Activated gamma-delta T cell treated with Interleukin-2 at 50 U/mL for 16 hours (primary cell): ENCODE data around the gene AKAP8.

Experiments
- DNase-seq: peaks from one replicate; pipeline ENCODE4 v3.0.0-alpha.2; 2020

AKAP8 gene

DNA sequence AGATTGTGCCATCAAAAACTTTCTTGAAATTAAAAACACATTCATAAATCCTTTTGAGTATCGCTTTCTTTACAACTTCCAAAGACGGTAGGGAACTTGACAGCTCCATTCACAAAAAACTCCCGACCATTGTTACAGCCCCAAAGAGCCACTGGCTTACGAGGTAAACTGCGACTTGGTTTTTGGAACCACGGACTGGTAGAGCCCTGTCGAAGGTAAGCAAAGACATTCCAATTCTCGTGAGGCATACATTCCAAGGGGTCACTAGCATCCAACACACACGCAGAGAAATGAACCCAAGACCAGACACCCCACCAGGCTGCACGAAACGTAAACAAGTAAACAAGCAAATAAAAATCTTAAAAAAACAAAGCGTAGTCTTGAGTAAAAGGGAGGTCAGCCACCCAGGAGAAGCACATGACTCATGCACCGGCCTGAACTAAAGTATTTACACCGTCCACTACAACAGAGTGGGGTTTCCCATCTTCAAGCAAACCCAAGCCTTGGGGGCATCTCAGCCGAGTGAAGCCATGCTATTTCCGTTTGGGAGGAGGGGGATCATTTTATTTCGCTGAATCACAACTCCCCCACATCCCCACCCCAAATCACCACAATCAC, 48.7 kb downstream of the AKAP8 start:
- no peak for DNase-seq

DNA sequence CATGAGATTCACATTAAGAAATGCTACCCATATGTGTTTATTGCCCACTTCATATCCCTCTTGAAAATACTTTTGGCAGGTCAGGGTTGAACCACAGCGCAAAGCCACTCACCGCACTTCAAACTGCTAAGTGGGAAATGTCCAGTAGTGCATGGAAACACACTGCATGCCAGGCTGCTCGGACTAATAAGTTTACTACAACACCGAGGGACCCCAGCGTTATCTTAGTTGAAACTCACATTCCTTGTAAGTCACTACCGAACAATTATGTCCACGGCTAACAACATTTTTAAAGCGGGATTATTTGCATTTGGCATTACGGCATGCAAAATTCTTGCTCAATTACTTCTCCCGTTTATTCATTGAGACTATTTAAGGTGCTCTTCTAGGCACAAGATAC, 51.3 kb downstream of the AKAP8 start:
- no peak for DNase-seq

DNA sequence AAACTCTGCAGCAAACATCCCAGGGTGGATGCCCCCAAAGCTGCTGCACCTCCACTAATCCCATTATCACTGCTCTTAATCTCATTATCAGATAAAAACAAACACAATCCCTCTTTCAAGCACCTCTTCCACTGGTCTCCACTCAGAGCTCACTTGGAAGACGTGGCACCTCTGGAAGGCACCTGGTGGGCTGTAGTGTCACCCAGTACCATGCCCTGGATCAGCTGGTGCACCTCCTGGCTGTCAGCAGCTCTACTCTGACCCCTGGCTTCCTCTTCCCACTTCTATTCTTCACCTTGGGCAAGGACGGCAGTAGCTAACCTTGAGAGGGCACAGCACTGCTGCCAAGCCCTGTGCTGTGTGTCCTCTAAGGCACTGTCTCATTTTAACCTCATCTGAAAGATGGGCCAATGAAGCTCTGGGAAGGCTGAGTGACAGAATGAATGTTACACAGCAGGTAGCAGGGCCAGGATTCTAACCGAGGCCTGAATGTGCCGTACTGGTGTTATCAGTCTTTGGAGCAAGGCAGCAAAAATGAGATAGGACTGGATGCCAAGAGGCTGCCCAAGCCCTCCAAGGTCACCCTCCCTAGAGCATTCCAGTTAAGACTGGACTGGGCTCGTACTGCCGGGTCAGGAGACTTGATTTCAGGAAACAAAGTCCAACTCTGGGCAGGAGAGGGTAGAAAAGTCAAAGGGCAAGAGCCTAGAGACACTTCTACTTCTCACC, 54.6 kb downstream of the AKAP8 start:
- DNase-seq: no peak

DNA sequence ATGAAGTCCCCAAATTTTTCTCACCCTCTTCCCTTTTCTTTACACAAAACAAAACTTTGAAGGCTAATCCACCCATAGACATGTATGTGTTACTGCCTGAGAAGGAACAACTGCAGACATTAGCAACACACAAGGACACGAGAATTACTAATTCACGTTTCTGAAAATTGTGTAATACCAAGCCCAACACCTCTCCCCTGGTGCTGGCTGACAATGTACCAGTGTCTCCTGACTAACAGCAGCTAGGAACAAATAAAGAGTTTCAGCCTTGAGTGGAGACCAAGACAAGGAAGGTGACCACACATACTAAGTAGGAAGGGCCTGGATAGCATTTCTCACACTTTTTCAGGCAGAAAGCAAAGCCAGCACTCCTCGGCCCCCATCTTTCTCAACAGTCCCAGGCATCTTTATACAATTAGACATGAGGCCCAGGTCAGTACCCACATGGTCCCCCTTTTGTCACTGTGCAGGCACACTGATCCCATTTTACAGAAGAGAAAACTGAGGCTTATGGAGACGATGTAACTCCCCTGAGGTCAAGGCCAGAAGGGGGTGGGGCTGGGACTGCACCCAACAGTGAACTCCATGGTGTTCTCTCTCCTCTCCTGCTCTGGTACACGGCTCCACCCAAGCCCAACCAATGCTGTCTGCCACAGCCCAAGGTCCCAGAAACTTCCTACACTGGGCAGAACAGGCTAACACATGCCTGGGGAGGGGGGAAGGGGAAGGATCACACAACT, 55.9 kb downstream of the AKAP8 start:
- DNase-seq: no peak

DNA sequence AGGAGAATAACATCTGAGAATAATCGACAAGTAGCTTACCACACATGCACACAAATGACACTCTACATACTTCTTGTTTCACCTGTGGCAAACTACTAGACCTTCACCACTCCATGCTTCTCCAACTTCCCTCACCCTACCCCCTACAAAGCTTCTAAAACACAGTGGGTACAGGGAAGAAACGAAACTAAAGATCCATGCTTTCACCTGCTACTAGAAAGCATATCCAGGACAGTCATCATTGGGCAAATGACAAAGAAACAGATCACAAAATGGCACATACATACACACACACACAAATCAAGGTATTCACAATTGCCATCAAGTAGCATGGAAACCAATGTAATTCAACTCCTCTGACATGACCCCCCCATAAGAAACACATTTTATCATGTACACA, 57.8 kb downstream of the AKAP8 start:
- no peak for DNase-seq

DNA sequence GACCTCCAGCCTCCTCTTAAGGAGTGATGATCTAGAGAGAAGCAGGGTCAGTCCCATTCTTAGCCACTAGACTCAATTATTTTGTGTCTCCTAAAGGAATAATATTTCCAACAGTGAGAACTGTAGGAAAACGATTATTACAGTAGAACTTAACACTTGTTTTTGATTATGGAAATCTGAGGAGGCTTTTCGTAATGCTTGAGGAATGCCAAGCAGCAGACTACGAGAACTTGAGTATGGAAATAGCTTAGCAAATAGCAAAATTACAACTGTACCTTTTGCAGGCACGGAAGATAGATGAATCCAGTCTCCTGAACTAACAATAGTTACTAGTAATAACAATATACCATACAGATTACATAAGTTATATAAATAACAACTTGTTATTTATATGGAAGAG, 59.5 kb downstream of the AKAP8 start:
- no peak for DNase-seq

DNA sequence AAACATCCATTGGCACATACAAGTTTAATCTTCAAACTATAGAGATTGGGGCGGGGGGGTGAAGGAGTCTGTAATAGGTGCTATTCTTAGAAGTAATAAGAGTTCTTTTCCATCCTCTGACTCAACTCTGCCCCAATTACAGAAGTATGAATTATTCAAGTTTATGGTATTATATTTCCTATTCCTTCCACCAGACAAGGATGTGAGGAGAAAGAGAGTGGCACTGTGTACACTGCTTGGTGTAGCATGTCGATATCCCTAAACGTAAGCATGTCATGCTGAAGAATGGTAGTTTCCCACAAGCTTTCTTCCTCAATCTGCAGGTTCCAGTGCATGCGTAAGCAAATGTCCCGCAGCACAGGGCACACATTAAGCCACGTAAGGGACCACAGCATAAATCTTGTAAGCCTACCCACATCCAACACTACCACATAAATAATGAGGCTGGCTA, 61.3 kb downstream of the AKAP8 start:
- DNase-seq: no peak

DNA sequence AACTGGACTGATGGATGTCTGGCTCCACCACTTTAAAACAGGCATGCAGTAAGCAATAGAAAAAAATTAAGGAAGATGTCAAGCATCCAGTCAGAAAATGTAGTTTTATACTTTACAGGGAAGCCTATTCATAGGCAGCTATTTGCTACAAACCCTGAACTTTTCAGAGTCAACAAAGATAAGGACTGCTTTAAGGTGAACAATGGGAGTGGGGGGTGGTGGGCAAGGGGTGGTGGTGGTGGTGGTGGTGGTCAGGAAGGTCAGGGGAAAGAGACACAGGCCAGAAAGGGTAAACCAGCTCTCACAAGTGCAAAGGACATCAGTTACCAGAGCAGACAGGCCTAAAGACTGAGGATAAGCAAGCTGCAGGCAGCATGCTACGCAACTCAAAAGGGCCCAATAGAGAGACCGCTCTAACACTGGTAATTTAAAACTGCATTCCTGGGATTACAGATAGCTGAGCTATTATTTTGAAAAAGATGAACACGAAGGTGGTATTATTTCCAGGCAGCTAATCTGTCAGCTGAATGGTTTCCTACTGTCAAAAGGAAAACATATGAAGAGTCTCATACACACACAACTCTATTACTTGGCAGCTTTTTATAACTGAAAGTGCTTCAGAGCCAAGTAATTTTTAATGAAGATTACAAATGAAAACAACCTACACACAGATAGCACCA, 62.1 kb downstream of the AKAP8 start:
- no peak for DNase-seq

DNA sequence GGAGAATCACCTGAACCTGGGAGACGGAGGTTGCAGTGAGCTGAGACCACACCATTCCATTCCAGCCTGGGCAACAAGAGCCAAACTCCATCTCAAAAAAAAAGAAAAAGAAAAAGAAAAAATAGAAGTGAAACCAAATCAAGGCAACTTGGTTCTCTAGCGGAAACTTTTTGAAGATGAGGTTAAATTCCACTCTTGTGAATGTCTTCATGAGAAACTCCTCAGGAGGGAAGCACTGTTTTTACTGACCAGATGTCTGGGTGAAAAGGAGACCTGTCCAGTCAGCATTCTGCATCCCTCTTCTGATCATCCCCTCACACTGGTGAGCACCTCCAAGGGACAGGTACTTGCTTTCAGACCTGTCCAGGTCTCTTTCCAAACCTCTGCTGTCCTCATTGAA, 63.1 kb downstream of the AKAP8 start:
- DNase-seq: no peak

DNA sequence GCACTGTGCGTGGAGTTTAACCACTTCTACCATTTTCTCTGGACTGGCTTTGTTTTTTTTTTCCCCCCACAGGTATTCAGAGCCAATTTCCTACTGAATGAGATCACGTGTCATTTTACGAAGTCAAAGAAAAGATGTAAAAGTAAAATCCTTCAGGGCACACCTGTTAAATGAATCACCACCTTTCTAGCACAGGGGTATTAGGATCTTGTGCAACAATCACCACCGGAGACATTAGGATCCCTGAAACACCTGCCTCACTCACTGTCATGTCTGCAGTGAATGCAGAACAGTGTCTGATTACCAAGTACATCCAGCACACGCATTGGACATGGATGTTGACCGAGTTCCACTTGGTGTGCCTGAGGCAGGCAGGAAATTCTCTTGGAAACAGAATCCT, 64.5 kb downstream of the AKAP8 start:
- no peak for DNase-seq

DNA sequence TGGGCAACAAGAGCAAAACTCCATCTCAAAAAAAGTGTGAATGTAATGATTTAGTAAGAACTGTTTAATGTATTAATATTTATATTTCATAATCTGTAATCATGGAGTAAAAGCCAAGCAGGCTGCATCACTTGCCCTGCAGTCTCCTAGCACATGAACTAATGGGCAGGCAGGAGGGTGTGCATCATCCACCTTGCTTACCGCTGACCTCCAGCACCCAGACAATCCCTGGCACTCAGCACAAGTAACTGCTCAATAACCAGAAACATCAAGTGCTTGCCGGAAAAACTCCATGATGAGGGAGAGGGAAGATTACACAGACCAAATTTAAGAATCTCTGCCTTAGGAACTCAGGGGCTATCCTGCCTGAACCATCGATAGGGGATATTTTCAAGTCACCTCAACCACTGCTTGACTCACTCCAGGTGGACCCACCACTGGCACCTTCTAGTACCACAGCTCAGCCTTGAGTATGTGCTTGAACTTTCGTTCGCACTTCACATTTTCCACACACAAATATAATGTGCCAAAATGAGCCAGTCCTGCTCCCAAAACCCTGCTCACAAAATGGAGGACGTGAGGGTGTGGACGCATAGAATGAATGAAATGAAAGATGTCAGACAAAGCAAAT, 65.8 kb downstream of the AKAP8 start:
- no peak for DNase-seq

DNA sequence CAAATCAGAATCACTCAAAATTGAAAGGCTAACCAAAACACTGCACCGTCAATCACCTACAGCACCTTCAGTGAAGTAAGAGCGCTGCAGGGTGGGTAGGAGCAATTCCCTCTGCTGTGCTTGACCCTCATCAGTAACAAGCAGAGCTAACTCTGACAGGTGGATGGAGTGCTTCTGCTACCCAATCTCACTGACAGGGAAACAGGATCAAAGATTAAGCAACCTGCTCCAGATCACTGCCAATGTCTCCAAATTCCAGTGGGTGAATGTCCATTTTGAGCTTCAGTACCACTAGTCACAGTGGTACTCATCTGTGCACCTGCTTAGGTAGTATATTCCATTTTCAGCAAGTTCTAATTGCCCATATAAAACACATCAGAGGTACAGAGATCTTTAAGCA, 72.4 kb downstream of the AKAP8 start:
- DNase-seq: no peak

DNA sequence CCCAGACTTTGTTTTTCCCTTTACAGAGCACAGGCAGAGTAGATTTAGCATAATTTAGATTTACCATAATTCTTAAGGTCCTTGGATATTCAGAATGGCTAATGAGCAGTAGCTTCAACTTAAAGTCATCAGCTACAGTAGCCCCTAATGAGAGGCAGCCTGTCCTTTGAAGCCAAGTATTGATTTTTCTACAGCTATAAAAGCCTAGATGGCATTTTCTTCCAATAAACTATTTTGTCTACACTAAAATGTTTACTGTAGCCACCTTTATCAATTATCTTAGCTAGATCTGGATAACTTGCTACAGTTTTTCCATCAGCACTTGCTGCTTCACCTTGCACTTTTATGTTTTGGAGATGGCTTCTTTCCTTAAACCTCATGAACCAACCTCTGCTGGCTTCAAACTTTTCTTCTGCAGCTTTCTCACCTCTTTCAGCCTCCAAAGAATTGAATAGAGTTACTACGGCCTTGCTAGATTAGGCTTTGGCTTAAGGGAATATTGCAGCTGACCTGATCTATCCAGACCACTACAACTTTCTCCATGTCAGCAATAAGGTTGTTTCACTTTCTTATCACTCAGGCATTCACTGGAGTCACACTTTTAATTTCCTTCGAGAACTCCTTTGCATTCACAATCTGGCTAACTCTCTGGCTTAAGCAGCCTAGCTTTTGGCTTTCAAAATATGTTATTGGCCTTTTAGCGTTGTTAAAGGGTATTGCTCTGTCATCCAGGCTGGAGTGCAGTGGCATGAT, 73.8 kb downstream of the AKAP8 start:
- DNase-seq: no peak

DNA sequence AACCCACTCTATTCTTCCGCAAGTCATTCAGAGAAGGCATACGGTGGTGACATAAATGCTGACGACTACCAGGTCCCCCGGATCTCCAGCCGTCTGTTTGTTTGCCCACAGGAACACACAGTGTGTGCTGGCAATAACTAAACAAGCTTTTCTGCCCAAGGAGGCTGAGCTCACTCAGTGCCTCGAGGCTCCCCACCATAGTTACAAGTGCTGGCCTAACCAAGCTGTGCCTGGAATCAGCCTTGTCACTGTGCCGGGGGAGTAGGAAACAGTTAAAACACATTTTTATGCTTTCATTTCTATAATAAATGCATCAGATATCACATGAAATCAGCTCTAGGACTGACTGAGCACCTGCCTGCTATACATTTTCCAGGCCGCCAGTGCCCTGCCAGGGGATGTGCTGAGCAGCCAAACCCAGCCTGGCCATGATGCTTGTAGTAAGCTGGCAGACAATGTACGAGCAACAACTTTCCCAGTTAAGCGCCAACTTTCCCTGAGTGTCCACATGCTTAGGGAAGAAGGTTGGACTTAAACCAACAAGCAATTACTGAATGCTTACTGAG, 75.4 kb downstream of the AKAP8 start:
- no peak for DNase-seq
